HG03354 (cell line): ENCODE data around the gene AMZ1.

Experiments
- ATAC-seq: cut with Tn5 transposase; IDR thresholded peaks from one replicate; pipeline ENCODE4 v1.9.1; 2021; ENCODE audit warnings: mild to moderate bottlenecking; ENCODE audit not compliant: unreplicated experiment, poor library complexity, severe bottlenecking

Gene AMZ1

DNA sequence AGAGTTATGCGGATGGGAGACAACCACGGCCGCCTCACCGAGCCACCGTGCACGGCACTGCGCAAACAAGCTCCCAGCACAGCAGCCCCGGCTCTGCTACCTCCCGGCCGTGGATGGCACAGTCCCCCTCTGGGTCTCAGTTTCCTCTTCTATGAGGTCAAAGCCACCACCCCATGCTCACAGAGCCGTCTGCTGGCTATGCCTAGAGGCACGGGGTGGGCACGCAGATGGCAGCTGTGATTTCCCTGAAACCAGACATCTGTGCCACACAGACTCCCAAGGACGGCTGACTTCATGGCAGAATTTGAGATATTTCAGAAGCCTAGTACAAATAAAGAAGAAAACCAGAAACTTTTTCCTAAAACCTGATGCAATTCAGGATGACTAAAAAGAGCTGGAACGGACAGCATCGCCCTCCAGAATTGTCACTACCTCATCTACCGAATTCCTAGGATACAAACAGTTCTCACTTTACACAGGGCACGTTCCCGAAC is 73.2 kb downstream of the AMZ1 start:
- no peak for ATAC-seq

DNA sequence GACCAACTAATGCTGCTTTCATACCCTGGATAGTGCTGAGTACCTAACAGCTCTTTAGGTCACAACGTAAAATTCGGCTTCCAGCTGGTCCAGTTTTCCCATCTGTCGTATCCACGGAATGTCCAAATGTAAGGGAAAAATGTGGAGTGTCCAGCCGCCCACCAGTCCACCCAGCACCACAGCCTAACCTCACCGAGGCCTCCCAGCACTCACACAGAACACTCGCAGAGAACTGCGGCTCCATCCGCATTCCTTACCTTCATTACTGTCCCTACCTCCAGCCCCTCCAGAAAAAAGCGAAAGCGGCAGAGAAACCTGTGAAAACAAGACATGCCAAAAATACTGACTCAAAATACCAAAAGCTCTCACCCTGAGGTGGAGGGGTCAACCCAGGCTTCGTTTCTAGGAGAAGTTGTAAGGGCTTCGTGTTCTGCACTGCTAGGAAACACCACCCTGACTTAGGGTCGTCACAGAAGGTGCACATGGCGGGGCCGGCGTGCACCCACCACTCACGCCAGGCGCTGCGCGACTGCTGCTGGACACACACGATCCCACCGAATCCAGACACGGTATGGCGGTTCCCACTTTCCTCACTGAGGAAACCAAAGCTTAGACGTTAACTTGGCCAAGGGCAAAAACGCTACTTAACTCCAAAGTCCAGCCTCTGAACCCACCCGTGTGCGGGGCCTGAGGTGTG is 73.9 kb downstream of the AMZ1 start:
- ATAC-seq, result no peak

- ATAC-seq, result no peak
Measured at GRCh38 chr7:2763597-2763996, 75.6 kb downstream of the AMZ1 start.

DNA sequence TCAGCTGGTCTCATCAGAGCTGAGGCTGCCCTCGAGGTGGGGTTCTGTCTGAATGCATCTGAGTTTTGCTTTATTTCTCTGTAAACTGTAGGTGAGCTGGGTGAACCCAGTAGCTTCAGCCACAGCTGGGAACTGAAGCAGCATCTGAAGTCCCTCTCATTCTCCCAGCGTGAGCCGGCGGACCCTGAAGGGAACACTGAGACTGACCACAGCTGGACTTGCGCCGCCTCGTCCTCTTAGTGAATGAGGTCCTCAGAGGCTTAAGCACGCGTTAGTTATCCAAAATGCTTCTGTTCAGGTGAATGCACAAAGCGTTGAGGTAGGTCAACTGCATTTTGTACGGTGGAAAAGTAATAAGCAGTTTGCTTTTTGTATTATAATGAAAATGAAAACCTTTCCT is 76.6 kb downstream of the AMZ1 start:
- ATAC-seq, result no peak
